ENCODE measurements around the gene C10orf62. TPM values are rescaled to one million over a fixed set of nuclear protein-coding genes. Genes with fewer than 3 reads are reported as not detected.

The C10orf62 gene
- total and polyA plus RNA-seq, 2 of the 13 experiments (the other 11 are each of a cell fraction or from before 2014, with no cell fraction given): 0.61 to 1.6 TPM

GRCh38 chr10:97640174-97640867, 50.8 kb downstream of the C10orf62 start, which contains the start of gene PI4K2A (continued):
- TF ChIP-seq ZNF24 (IDR thresholded peaks at IDR 0.05) (peak; percentile 94), PBX2 (CRISPR knock-in tag; IDR thresholded peaks at IDR 0.05) (peak; percentile 81), CERS6 (CRISPR knock-in tag; IDR thresholded peaks at IDR 0.05) (no peak), ZNF18 (CRISPR knock-in tag; IDR thresholded peaks at IDR 0.05; ENCODE audit: insufficient replicate concordance) (no peak), ARID3A (IDR thresholded peaks at IDR 0.05; ENCODE audit: low read depth, low read length) (peak; percentile 55), POLR2G (IDR thresholded peaks at IDR 0.05; ENCODE audit: low read depth, low read length) (peak; percentile 61; the same call in 1 of the 2 replicates), ZNF687 (CRISPR knock-in tag; IDR thresholded peaks at IDR 0.05) (peak; percentile 73), ZNF569 (CRISPR knock-in tag; IDR thresholded peaks at IDR 0.05; ENCODE audit: borderline replicate concordance) (no peak), SP2 (CRISPR knock-in tag; IDR thresholded peaks at IDR 0.05) (peak; percentile 85), IRF2 (CRISPR knock-in tag; IDR thresholded peaks at IDR 0.05) (peak; percentile 46; the same call in 1 of the 2 replicates), NFYC (CRISPR knock-in tag; IDR thresholded peaks at IDR 0.05) (peak; percentile 92), ZNF792 (CRISPR knock-in tag; IDR thresholded peaks at IDR 0.05) (0 out of 2 replicates have a peak, but pooled peaks have one; percentile 16), GATA4 (IDR thresholded peaks at IDR 0.05; ENCODE audit: borderline replicate concordance, low read depth) (no peak), ZNF605 (CRISPR knock-in tag; IDR thresholded peaks at IDR 0.05) (no peak), ZSCAN9 (CRISPR knock-in tag; IDR thresholded peaks at IDR 0.05; ENCODE audit: borderline replicate concordance) (peak; percentile 32; the same call in 1 of the 2 replicates)
- TF ChIP-seq, protein P1, sequence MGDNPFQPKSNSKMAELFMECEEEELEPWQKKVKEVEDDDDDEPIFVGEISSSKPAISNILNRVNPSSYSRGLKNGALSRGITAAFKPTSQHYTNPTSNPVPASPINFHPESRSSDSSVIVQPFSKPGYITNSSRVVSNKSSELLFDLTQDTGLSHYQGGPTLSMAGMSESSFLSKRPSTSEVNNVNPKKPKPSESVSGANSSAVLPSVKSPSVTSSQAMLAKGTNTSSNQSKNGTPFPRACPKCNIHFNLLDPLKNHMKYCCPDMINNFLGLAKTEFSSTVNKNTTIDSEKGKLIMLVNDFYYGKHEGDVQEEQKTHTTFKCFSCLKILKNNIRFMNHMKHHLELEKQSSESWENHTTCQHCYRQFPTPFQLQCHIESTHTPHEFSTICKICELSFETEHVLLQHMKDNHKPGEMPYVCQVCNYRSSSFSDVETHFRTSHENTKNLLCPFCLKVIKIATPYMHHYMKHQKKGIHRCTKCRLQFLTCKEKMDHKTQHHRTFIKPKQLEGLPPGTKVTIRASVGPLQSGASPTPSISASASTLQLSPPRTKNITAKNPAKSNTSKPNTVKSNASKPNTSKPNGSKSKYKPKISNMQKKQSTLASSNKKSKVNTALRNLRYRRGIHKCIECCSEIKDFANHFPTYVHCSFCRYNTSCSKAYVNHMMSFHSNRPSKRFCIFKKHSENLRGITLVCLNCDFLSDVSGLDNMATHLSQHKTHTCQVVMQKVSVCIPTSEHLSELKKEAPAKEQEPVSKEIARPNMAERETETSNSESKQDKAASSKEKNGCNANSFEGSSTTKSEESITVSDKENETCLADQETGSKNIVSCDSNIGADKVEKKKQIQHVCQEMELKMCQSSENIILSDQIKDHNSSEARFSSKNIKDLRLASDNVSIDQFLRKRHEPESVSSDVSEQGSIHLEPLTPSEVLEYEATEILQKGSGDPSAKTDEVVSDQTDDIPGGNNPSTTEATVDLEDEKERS (CRISPR knock-in tag; IDR thresholded peaks at IDR 0.05): 0 out of 2 replicates have a peak, but pooled peaks have one; percentile 22
